GM21786 (cell line): Measurements from ENCODE around the gene C6.
"Not testable (repeated sequence)": the region's sequence is repeated elsewhere in the genome, so short reads cannot be mapped to it uniquely, and the experiment has no call there.

Experiments
- ATAC-seq: cut with Tn5 transposase; IDR thresholded peaks from one replicate; pipeline ENCODE4 v1.9.1; 2021; ENCODE audit not compliant: unreplicated experiment

Gene C6

DNA sequence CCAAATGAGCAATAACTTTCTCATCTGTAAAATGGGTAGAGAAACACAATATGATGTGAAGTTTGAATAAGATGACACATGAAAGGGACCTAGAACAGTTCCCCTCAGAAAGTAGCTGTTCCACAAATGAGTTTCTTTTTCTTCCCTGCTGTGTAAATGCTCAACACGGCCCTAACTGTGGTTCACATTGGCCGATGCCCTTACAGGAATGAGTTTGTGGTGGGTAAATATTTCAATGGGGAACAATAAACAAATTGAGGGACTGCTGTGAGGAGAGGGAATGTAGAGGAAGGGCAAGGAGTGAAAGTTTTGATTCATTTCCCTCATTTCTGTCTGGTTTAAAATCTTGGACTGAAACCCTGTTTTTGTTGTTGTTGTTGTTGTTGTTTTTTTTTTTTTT is 12.8 kb downstream of the C6 start:
- ATAC-seq, result no peak

DNA sequence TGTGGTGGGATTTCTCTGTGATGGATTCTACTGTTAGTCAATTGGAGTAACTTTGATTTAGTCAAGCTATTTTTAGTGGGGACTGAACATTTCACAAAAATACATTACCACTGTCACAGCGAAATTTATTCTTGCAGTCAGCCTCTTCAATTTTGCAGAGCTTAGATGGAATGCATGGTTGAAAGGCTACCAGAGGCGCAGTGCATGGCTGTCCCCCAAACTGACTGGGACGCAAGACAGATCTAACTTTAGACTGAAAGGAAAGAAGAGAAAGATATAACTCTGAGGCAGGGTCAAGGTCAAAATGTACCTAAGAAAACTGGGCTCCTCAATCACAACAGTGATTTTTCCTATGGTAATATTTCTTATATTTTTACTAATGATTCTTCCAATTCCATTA is 13.7 kb downstream of the C6 start:
- no peak for ATAC-seq

DNA sequence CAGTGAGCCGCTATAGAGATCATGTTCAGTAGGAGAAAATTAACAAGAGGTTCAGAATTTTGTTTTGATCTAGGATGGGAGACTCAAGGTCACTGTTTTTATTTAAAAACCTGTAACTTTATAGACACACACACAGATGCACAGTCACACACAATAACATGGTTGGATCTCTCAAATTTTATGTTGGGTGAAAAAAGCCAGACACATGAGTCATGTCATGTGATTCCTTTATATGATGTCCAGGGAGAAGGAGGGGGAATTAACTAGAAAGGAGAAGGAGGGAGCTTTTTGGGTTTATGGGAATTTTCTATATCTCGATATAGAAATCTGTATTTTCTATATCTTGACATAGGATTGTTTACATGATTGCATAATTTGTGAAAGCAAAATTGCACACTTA is 17.1 kb downstream of the C6 start:
- ATAC-seq, result no peak

DNA sequence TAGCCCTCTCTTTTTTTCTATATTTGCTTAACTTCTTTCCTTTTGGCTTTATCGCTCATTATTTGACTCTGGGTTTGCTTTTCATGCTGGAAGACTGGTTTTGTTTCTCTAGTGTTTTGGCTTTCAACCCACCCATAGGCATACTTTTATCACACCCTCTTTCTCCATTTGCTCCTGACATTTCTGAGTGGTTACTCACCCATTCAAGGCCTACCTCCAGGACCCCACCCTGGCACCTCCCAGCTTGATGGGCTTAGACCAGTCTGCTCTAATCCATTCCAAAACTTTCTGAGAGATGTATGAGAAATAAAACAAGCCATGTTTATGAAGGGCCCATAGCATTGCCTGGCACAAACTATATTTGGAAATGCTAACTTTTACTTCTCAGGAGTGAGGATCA is 18.1 kb downstream of the C6 start:
- ATAC-seq, result no peak

DNA sequence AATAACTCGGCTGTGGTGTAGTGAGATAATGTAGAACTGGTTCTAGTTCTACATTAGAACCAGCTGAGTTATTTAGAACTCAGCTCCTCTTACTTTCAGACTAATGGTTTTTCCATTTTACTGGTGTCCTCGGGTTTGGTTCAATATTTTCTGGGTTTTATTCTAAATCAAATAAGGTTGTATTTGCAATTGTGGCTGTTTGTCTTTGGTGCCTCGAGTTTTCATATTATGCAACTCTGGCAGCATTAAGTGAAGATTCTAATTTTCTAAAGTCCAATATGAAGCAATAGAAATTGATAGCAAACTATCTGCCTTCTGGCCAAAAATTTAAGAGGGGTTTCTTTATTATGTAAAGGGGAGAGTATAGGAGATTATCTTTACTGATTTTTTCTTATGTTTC is 19.0 kb downstream of the C6 start:
- no peak for ATAC-seq

DNA sequence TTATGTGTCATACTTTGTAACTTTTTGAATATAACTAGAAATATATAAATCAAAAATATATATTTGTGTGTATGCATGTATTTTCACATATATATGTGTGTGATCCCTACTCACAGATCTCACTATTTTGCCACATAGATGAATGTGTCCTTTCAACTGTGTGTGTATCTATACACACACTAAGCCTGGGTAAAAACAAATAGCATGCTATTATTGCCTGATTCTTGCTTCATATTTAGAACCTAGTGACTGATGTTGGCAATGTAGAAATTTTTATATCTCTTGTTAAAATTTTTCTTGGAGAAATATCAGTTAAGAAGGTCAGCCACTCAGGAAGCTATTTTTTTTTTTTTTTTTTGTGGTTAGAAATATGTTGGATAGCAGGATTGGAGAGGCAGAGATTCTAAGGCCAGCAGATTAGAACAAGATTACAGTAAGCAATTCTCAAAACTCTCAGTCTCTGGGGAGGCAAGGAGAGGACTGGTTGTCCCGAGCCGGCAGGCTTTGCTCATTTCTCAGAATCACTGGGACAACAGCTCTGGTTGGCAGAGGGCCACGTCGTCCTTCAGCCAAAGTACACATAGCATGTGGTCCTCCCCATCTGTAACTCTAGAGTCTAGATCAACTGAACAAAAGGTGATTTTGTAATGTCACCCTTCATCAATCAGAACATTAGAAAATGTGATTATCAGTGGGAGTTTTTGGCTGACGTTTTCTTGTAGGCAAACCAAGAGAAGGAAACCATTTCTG is 19.7 kb downstream of the C6 start:
- ATAC-seq, result no peak

DNA sequence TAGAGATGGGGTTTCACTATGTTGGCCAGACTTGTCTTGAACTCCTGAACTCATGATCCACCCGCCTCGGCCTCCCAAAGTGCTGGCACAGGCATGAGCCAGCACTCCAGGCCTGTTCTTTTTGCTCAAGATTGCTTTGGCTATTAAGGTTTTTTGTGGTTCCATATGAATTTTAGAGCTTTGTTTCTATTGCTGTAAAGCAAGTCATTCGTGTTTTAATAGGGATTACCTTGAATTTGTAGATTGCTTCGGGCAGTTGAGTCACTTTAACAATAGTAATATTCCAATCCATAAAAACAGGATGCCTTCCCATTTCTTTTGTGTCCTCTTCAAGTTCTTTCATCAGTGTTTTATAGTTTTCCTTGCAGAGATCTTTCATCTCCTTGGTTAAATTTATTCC is 22.1 kb downstream of the C6 start:
- ATAC-seq, result no peak

DNA sequence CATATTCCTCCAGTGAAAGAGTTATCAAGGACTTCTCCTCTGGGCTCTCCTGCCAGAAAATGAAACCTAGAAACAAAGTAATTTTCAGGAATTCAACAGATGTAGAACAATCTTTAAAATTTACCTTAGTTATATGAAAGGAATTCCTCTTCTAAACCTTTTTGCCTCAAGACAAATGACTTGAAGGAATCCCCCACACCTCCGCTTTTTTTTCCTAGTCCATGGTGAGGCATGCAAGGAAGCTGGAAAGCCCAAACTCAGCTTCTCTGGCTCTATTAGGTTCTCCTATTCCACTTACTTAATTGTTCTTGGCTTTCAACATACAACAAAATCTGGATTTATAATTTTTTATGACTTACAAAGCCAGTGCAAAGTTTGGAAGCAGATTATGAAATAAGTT is 27.2 kb downstream of the C6 start:
- no peak for ATAC-seq

DNA sequence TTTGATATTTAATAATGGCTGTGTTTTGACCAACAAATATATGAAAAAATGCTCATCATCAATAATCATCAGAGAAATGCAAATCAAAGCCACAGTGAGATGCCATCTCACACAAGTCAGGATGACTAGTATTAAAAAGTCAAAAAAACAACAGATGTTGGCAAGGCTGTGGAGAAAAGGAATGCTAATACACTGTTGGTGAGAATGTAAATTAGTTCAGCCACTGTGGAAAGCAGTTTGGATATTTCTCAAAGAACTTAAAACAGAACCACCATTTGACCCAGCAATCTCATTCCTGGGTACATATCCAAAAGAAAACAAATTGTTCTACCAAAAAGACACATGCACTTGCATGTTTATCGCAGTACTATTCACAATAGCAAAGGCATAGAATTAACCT is 30.0 kb downstream of the C6 start:
- not testable (repeated sequence) for ATAC-seq

DNA sequence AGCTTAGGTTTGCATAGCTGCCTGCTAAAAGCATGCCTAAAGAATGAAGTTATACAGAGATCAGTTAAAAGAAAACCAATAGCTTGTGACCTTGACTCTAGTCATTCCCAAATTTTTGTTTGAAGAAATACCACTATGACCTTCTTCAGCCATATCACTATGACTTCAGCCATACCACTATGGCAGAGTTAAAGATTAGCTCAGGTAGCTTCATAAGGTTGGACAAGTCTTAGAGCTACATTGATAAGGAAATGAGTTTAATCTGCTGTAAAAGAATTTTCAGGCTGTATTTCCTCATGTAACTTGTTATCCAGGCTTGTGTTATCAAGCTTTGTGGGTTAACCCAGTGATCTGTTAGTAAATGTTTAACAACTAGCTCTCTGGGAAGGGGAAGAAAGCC is 30.7 kb downstream of the C6 start:
- no peak for ATAC-seq

DNA sequence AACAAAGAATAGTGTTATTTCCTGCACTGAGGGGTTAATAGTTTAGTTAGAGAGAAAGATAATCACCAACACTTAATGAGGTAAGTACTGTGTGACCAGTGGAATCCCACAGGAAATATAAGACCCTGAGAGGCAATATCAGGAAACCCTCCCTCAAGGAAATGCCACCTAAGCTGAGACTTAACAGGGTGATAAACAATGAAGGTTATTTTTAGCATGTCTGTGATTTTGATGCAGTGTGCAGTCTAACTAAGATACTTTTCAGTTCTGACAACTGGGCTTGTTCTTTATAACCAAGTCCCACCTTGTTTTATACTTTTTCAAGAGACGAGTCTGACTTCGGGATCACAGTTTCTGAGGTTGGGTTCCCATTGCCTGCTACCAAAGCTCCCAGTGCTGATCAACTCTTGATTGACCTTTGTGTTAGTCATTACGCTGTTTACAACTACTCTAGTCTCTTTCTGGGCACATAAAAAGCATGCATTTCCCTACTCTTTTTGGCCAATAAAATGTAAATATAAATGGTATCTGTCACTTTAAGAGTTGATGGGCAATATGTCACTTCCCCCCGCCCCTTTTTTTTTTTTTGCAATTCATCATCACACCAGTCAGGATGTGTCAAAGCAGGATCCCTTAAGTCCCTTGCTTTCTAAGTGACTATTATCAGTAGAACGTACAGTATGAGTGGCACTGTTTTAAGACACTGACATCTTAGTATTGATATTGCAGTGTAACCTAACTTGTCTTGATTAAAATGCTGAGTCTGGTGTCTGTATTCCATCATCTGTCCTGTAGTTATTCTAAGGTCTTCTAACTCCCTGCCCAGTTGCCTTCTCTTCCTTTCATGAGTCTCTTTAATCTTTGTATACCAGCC is 31.4 kb downstream of the C6 start:
- no peak for ATAC-seq

DNA sequence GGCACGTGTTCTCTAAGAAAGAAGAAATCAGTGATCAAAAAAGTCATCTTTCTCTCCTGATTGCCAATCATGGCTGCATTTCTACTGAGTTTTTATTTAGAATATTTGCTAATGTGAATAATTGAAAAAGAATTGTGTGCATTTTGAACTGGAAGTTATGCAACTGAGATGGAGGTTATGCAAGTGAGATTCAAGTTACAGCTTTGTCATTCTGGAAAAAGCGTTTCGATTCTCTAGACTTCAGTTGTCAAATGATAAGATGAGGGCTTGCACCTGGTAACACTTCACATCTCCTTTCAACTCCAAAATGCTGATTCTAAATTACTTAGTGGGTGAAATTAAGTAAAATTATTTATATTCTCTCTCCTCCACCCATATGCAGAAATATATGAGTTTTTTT is 36.4 kb downstream of the C6 start:
- no peak for ATAC-seq

DNA sequence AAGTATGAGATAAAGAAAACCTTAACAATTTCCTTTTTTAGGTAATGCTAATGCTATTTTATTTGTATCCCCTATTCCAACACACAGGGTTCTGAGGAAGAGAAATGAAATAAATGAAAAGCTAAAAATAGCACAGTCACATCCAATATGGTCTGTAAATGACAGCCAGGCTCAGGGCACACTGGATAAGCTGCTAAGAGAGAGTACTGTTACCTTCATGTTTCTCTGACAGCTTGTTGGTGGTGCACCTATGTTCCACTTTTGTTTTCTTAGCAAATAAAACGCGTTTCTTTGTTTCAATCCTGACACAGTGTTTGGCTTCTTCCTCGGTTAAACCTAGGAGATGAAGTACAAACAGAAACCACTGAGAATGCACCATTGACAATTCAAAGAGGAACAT is 41.3 kb downstream of the C6 start:
- ATAC-seq, result no peak

DNA sequence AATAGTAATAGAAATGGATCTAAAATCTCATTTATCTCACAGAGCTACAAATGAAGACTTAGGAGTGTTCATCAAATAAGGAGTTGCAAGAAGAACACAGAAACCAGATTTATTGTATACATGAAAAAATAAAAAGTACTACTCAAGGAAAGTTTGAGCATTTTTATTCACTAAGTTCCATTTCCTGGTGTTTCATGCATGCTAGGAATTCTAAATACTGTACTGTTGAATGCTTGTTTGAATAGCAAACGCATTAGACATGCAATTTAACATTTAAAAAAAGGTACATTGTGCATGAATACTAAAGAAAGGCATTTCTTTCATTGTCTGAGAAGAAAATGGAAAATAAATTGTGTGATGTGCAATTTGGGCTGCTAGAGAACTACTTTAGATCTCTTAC is 52.1 kb downstream of the C6 start:
- no peak for ATAC-seq

DNA sequence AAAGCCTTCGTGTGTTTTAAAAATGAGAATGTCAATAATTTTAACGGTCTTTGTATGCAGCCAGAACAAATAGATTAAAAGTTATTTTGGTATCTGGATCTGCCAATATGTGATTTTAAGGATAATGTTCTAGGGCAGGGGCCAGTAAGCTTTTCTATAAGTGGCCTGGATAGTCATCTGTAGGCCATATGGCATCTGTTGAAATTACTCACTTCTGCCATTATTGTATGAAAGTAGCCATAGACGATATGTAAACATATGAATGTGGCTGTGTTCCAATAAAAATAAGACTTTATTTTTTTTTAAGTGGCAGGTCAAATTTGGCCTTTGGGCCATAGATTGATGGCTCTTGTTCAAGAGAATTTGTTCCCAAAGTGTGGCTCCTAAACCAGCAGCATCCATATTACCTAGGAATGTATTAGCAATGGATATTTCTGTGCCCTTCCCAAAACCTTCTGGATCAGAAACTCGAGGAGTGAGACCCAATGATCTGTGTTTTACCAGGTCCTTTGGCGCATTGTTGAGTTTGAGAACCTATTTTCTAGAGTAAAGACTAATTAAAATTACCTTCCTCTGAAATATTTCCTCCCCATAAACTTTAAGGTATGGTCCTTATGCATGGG is 55.9 kb downstream of the C6 start:
- no peak for ATAC-seq

DNA sequence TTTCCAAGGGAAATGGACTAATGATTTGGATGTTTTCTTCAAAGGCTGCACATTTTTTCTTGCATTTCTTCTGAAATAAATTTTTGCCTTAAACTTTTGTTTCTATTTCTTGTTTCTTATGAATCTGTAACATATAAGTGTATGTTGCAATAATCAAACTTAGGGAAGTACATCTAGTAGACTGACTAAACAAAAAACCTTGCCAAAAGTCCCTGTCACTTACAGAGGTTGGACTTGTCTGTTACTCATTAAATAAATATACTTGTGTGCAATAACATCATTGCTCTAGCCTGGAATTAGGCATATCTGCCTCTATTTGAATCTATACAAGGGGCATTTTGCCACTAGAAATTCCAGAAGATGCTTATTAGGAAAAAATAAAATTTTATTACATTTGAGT is 56.6 kb downstream of the C6 start:
- no peak for ATAC-seq

DNA sequence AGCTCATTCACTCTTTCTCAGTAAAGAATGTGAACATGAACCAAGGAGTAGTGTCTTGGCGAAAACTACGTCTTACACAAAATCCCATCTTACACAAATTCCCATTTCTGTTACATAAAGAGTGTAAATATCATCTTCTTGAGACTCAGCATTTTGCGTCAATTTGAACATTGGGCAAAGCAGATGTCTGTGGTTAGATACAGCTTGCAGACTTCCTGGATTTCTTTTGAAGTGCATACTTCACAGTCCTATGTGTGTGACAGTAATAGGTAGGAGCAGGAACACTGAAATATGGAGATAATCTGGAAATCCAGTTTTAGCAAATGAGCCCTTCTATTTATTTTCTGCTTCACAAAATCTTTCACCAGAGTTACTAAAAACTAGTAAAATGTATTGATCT is 58.8 kb downstream of the C6 start:
- no peak for ATAC-seq

DNA sequence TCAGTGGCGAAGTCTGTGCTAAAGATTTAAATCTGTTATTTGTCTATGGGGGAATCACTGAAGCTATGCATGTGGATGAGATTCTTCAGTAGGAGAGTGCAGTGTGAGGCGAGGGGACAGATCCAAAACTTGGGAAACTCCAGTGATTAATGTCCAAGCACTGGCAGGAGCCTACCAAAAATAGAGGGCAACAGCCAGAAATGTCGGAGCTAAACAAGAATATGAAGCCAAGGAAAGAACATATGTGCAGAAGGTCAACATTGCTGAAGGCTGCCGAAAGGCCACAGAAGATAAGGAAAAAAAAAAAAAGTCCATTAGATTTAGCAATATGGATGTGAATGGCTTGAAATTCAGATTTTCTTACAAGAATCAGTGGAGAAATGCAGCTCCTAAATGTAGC is 61.8 kb downstream of the C6 start:
- no peak for ATAC-seq

DNA sequence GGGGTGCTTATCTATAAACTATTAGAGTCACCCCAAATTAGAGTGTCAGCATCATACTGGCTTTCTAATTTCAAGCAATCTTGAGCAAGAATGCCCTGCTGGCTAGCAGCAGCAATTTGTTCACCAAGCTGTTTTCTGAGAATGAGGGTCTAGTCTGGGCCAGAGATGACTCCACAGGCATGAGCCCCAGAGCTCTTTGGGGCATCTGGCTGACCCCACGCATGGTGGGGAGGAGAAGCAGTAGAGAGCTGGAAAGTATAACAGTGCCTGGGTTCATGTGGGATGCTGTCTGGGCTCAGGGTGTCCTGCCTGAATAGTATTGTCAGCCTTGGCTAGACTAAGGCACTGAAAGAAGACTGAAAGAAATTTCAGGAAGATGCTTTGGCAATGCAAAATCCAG is 64.9 kb downstream of the C6 start:
- ATAC-seq, result no peak

DNA sequence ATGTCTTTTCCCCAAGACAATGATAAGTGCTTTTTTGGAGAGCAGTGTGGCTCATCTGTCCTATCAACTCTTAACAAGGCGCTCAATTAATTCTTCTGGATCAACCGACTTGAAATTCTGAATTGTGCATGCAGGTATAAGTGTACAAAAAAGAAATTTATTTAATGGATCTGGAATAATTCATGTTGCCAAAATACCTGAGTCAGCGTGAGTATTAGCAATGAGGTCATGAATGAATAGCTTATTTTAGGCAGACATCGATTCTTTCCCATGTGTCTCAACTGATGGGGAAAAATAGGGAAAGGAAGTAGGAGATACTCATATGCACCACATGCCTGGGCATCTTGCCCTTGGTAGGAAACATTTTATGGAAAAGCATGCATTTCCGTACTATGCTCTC is 68.0 kb downstream of the C6 start:
- no peak for ATAC-seq

DNA sequence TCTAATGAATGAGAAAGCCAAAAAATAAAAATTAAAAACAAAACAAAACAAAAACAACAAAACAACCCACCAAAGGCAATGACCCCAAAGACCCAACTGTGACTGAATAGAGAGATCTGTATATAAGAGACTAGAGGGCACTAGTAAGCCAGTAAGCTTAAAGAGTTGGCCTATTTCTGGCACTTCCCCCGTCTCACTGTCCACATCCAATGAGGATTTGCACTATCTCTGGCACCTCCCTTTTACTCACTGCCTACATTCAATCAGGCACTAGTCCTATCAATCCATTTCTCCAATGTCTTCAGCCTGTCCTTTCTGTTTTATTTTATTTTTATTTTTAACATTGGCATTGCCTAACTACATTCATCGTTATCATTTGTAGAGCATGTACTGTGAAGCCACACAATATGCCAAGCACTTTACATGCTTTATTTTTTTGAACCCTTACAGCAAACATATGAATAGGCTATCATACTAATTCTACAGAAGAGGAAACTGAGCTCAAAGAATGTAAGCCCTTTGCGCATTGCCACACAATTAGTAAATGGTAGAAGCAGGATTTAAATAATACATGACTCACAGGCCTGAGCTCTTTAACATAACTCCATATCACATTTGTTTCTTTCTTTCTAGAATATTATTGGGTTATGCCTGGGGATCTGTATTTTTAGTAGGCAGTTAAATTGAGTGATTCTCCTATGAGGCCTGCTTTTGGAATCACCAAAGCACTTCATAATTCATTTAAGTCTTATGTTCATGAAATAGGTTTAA is 70.0 kb downstream of the C6 start:
- no peak for ATAC-seq
